ENCODE data around the gene PRIMA1. TPM values are rescaled to one million over a fixed set of nuclear protein-coding genes. Genes with fewer than 3 reads are reported as not detected.

The PRIMA1 gene
- total and polyA plus RNA-seq, 2 experiments from 2014 or later, result 2.1 to 3.5 TPM

GRCh38 chr14:93793555-93794324, 5.5 kb upstream of the PRIMA1 start:
- H3K9me3 Mint-ChIP-seq, result peaks cover 3% of the 10 kb centered on the region; the same call in 1 of the 3 replicates
- Histone ChIP-seq H3K4me2 (no peak overlapping the region), H3K9me2 (ENCODE audit: insufficient read depth) (peaks cover 5% of the 10 kb centered on the region; the same call in 1 of the 2 replicates), H3K4me1 (ENCODE audit: insufficient read depth) (peaks cover 9% of the 10 kb centered on the region), H3K79me2 (replicated peaks; ENCODE audit: insufficient read depth) (no peaks in the 10 kb centered on the region), H3F3A (replicated peaks; ENCODE audit: low read depth) (peaks cover 3% of the 10 kb centered on the region; the same call in 1 of the 2 replicates), H3K36me3 (ENCODE audit: insufficient read depth) (no peaks in the 10 kb centered on the region), H3K27me3 (ENCODE audit: insufficient read depth) (peaks cover 11% of the 10 kb centered on the region; the same call in 1 of the 2 replicates), H3K27ac (ENCODE audit: low read depth) (no peak overlapping the region), H4K20me1 (replicated peaks; ENCODE audit: insufficient read depth) (no peaks in the 10 kb centered on the region), H3K4me3 (no peak overlapping the region), H2AFZ (no peak overlapping the region)
- peaks cover 19% of the 10 kb centered on the region for H3K27me3 Mint-ChIP-seq (ENCODE audit: insufficient read depth, low read depth, poor library complexity)
- no peak overlapping the region for H3K27ac Mint-ChIP-seq
- no peaks in the 10 kb centered on the region; the same call in 2 of the 3 replicates for H3K36me3 Mint-ChIP-seq (ENCODE audit: low read depth)
- no peak overlapping the region for H3K4me3 Mint-ChIP-seq
- ATAC-seq (no peak), DNase-seq (ENCODE audit: low spot score) (no peak)
- H3K4me1 Mint-ChIP-seq, result peaks cover 11% of the 10 kb centered on the region
- TF ChIP-seq CREB1 (CRISPR knock-in tag; IDR thresholded peaks at IDR 0.05; ENCODE audit: low read depth) (no peak), ZNF331 (CRISPR knock-in tag; IDR thresholded peaks at IDR 0.05; ENCODE audit: low read depth) (no peak), EZH2phosphoT487 (IDR thresholded peaks at IDR 0.05; ENCODE audit: unreplicated experiment) (no peak), ZNF462 (CRISPR knock-in tag; IDR thresholded peaks at IDR 0.05) (no peak), REST (IDR thresholded peaks at IDR 0.05; ENCODE audit: unreplicated experiment) (no peak), STAT1 (IDR thresholded peaks at IDR 0.05; ENCODE audit: unreplicated experiment) (no peak), NANOG (IDR thresholded peaks at IDR 0.05; ENCODE audit: borderline replicate concordance) (no peak), JUNB (IDR thresholded peaks at IDR 0.05; ENCODE audit: unreplicated experiment) (no peak), ETS1 (IDR thresholded peaks at IDR 0.05) (no peak), EZH2 (IDR thresholded peaks at IDR 0.05; ENCODE audit: low read depth, unreplicated experiment) (no peak), CTCF (conservative IDR thresholded peaks at IDR 0.05; ENCODE audit: low read depth in 2 of 2) (no peak), ZNF114 (CRISPR knock-in tag; IDR thresholded peaks at IDR 0.05) (no peak), POLR2AphosphoS5 (IDR thresholded peaks at IDR 0.05; ENCODE audit: low read depth) (no peak)

Data from GM23338 (cell line).